PC-9 (cell line): ENCODE data around the gene CSNK1G2. TPM values are rescaled to one million over a fixed set of nuclear protein-coding genes. Genes with fewer than 3 reads are reported as not detected.

Experiments
- BruUV-seq: library from RNA; stranded (reverse); fragments of 400-500 nt; replicated peaks from 2 replicates; lab custom pipeline; 2021; lab: Mats Ljungman, UMichigan
- CTCF ChIA-PET: fragments of 300-600 bp; sonication (Branson Sonifier 250); formaldehyde crosslinking; loops from one replicate; lab custom pipeline; 2022; ENCODE audit warnings: antibody characterized with exemption; lab: Charles Lee
- POLR2A ChIA-PET: fragments of 300-600 bp; sonication (Branson Sonifier 250); formaldehyde crosslinking; loops from one replicate; lab custom pipeline; 2022; ENCODE audit warnings: antibody characterized with exemption; ENCODE audit not compliant: unreplicated experiment; lab: Charles Lee
- DNase-seq, 2 experiments: peaks; one replicate each; pipeline versions ENCODE4 v3.0.0 to v3.0.0-alpha.2; 2015 to 2022; ENCODE audit warnings: mixed read lengths in 1 of 2
- H2AFZ ChIP-seq: fragments of 200-600 bp; sonication (generic); 2 replicates; pipeline ENCODE4 v1.8.1; 2017; ENCODE audit warnings: antibody characterized with exemption
- H3F3A ChIP-seq: fragments of 200-600 bp; sonication (generic); 2 replicates; pipeline ENCODE4 v1.8.1; 2017; ENCODE audit warnings: antibody characterized with exemption, mild to moderate bottlenecking, low read depth; ENCODE audit not compliant: insufficient read depth
- H3K27ac ChIP-seq: fragments of 200-600 bp; sonication (generic); 2 replicates; pipeline ENCODE4 v1.6.1; 2016; ENCODE audit warnings: mixed run types
- H3K27me3 ChIP-seq: fragments of 200-600 bp; sonication (generic); 2 replicates; pipeline ENCODE4 v1.6.1; 2016; ENCODE audit warnings: low read depth, mixed run types; ENCODE audit not compliant: insufficient read depth
- H3K36me3 ChIP-seq: fragments of 200-600 bp; sonication (generic); 2 replicates; pipeline ENCODE4 v1.6.1; 2016; ENCODE audit warnings: low read depth, mixed run types
- H3K4me1 ChIP-seq: fragments of 200-600 bp; sonication (generic); replicated peaks from 2 replicates; pipeline ENCODE4 v1.6.1; 2016; ENCODE audit warnings: mixed run types; ENCODE audit not compliant: insufficient read depth
- H3K4me2 ChIP-seq: fragments of 200-600 bp; sonication (generic); 2 replicates; pipeline ENCODE4 v1.6.1; 2017; ENCODE audit warnings: mixed run types
- H3K4me3 ChIP-seq: fragments of 200-600 bp; sonication (generic); 2 replicates; pipeline ENCODE4 v1.6.1; 2016; ENCODE audit warnings: mixed run types
- H3K79me2 ChIP-seq: fragments of 200-600 bp; sonication (generic); 2 replicates; pipeline ENCODE4 v1.6.1; 2017; ENCODE audit warnings: low read depth, mixed run types
- H3K9me2 ChIP-seq: fragments of 200-600 bp; sonication (generic); 2 replicates; pipeline ENCODE4 v1.8.1; 2017; ENCODE audit warnings: mild to moderate bottlenecking; ENCODE audit not compliant: insufficient read depth
- H3K9me3 ChIP-seq: fragments of 200-600 bp; sonication (generic); 2 replicates; pipeline ENCODE4 v1.8.1; 2016; ENCODE audit warnings: low read depth; ENCODE audit not compliant: insufficient read depth
- H4K20me1 ChIP-seq: fragments of 200-600 bp; sonication (generic); 2 replicates; pipeline ENCODE4 v1.8.1; 2017; ENCODE audit not compliant: insufficient read depth
- CTCF ChIP-seq: fragments of 200-600 bp; sonication (generic); conservative IDR thresholded peaks from 2 replicates; pipeline ENCODE4 v1.6.1; 2017; ENCODE audit warnings: mixed run types, antibody characterized with exemption, mild to moderate bottlenecking, moderate library complexity
- EZH2 ChIP-seq: fragments of 200-600 bp; sonication (generic); IDR thresholded peaks from 2 replicates; pipeline ENCODE4 v1.8.0; 2017; ENCODE audit warnings: antibody characterized with exemption, low read depth
- intact Hi-C: fragments of 100-400 bp; cut with micrococcal nuclease; formaldehyde crosslinking; loops from one replicate; pipeline ENCODE4 v1.10.0; 2022; ENCODE audit not compliant: unreplicated experiment
- total RNA-seq: library from RNA; stranded (reverse); gene quantifications from 2 replicates; pipeline ENCODE4 v1.2.3, GENCODE V29; 2021

The CSNK1G2 gene
- total RNA-seq, 1 experiment from 2014 or later = 58.2 TPM

GRCh38 chr19:2022289-2022688 lies 81.3 kb downstream of the CSNK1G2 start:
- TF ChIP-seq CTCF = no peak
- no peak for TF ChIP-seq EZH2
- no peak overlapping the region for H3K4me2 ChIP-seq
- H3K9me2 ChIP-seq = no peaks in the 10 kb centered on the region
- H3K9me3 ChIP-seq = no peaks in the 10 kb centered on the region
- H3K36me3 ChIP-seq = no peaks in the 10 kb centered on the region
- no peaks in the 10 kb centered on the region for H3K79me2 ChIP-seq
- DNase-seq = no peak
- H3K27me3 ChIP-seq = no peaks in the 10 kb centered on the region
- intact Hi-C loops = no loop called here
- no peaks in the 10 kb centered on the region for H3F3A ChIP-seq
- no peaks in the 10 kb centered on the region for H4K20me1 ChIP-seq
- H3K4me1 ChIP-seq = no peaks in the 10 kb centered on the region
- ChIA-PET POLR2A (interaction anchor here (0.6 kb wide), 1 partner anchor 132 kb away, joined by 3 read pairs; no protein-coding TSS in a partner anchor), CTCF (no interaction called here)
- H2AFZ ChIP-seq = no peak overlapping the region
- BruUV-seq = no TSS peak
- no peak overlapping the region for H3K27ac ChIP-seq
- H3K4me3 ChIP-seq = no peak overlapping the region

- ChIA-PET POLR2A (interaction anchor here (0.7 kb wide), 1 partner anchor 501 kb away, joined by 3 read pairs; no protein-coding TSS in a partner anchor), CTCF (no interaction called here)
- Histone ChIP-seq H3K27ac (no peak overlapping the region), H3K4me3 (no peak overlapping the region), H3K36me3 (no peaks in the 10 kb centered on the region), H2AFZ (no peak overlapping the region), H3K4me1 (peaks cover 11% of the 10 kb centered on the region), H3K9me2 (no peaks in the 10 kb centered on the region), H4K20me1 (no peaks in the 10 kb centered on the region), H3K79me2 (no peaks in the 10 kb centered on the region), H3F3A (peaks cover 11% of the 10 kb centered on the region), H3K9me3 (no peaks in the 10 kb centered on the region), H3K27me3 (no peaks in the 10 kb centered on the region), H3K4me2 (no peak overlapping the region)
- BruUV-seq = no TSS peak
- TF ChIP-seq CTCF (no peak), EZH2 (no peak)
- intact Hi-C loops = no loop called here
- DNase-seq = no peak
These were observed 85.8 kb downstream of the CSNK1G2 start for GRCh38 chr19:2026770-2027169.

- H3K36me3 ChIP-seq = no peaks in the 10 kb centered on the region
- no peaks in the 10 kb centered on the region for H3K9me3 ChIP-seq
- no peaks in the 10 kb centered on the region for H3K9me2 ChIP-seq
- H3K27ac ChIP-seq = no peak overlapping the region
- CTCF ChIA-PET = no interaction called here
- H3K4me1 ChIP-seq = peaks cover 15% of the 10 kb centered on the region
- H3F3A ChIP-seq = peaks cover 15% of the 10 kb centered on the region
- H3K4me3 ChIP-seq = no peak overlapping the region
- H4K20me1 ChIP-seq = no peaks in the 10 kb centered on the region
- intact Hi-C loops = no loop called here
- POLR2A ChIA-PET = interaction anchor here (0.7 kb wide), 1 partner anchor 500 kb away, joined by 3 read pairs; no protein-coding TSS in a partner anchor
- BruUV-seq = no TSS peak
- TF ChIP-seq CTCF (no peak), EZH2 (no peak)
- H3K27me3 ChIP-seq = no peaks in the 10 kb centered on the region
- no peak overlapping the region for H2AFZ ChIP-seq
- H3K4me2 ChIP-seq = no peak overlapping the region
- no peaks in the 10 kb centered on the region for H3K79me2 ChIP-seq
- no peak for DNase-seq
These were observed 86.4 kb downstream of the CSNK1G2 start for GRCh38 chr19:2027361-2027760.

Other genes with a start within 250 kb of the CSNK1G2 start
- 0.05 TPM in 1 of 2 replicates, not detected in the other for gene ONECUT3, start 187.7 kb upstream of the CSNK1G2 start, total RNA-seq
- gene ATP8B3, start 128.9 kb upstream of the CSNK1G2 start, total RNA-seq = 8.3 and 9.0 TPM in 2 replicates
- gene REXO1, start 92.7 kb upstream of the CSNK1G2 start, total RNA-seq = 25.6 and 25.8 TPM in 2 replicates
- 26.7 and 41.2 TPM in 2 replicates for gene KLF16, start 77.6 kb upstream of the CSNK1G2 start, total RNA-seq
- 33.0 and 35.9 TPM in 2 replicates for gene ABHD17A, start 55.7 kb upstream of the CSNK1G2 start, total RNA-seq
- gene ADAT3, start 35.8 kb upstream of the CSNK1G2 start, total RNA-seq = 7.8 and 10.1 TPM in 2 replicates
- 61.7 and 69.8 TPM in 2 replicates for gene SCAMP4, start 35.8 kb upstream of the CSNK1G2 start, total RNA-seq
- gene BTBD2, start 74.5 kb downstream of the CSNK1G2 start, total RNA-seq = 79.2 and 81.0 TPM in 2 replicates
- gene MKNK2, start 110.1 kb downstream of the CSNK1G2 start, total RNA-seq = 132 and 166 TPM in 2 replicates
- 22.8 and 28.9 TPM in 2 replicates for gene MOB3A, start 155.2 kb downstream of the CSNK1G2 start, total RNA-seq
- gene IZUMO4, start 155.7 kb downstream of the CSNK1G2 start, total RNA-seq = 1.5 and 2.4 TPM in 2 replicates
- gene AP3D1, start 210.4 kb downstream of the CSNK1G2 start, total RNA-seq = 75.5 and 87.2 TPM in 2 replicates
- 16.0 and 23.9 TPM in 2 replicates for gene DOT1L, start 222.8 kb downstream of the CSNK1G2 start, total RNA-seq